AG04449 (cell line): Measurements from ENCODE around the gene ALKBH4.

Experiments used
- CTCF ChIA-PET: fragments of 350-600 bp; formaldehyde crosslinking; extraction: SDS; loops from one replicate; lab custom pipeline; 2021; ENCODE audit warnings: antibody characterized with exemption; lab: Yijun Ruan, JAX
- POLR2A ChIA-PET: fragments of 400-600, 350-600 bp; formaldehyde crosslinking; extraction: SDS; loops from one replicate; lab custom pipeline; 2020; ENCODE audit warnings: antibody characterized with exemption, inconsistent platforms; lab: Yijun Ruan, JAX
- DNase-seq: peaks from one replicate; pipeline ENCODE4 v3.0.0-alpha.2; 2010; ENCODE audit warnings: low read depth, low spot score
- H3K4me3 ChIP-seq: 2 replicates; pipeline ENCODE4 v1.5.1; 2011; ENCODE audit warnings: low read depth, mild to moderate bottlenecking, control low read depth, low read length
- TF ChIP-seq, protein P1 (sequence below): IDR thresholded peaks from one replicate; pipeline ENCODE4 v1.5.1; 2011; ENCODE audit warnings: mild to moderate bottlenecking, moderate library complexity, low read length, control low read depth, inconsistent platforms; ENCODE audit not compliant: insufficient read depth; ENCODE audit errors: missing control alignments

The ALKBH4 gene

DNA sequence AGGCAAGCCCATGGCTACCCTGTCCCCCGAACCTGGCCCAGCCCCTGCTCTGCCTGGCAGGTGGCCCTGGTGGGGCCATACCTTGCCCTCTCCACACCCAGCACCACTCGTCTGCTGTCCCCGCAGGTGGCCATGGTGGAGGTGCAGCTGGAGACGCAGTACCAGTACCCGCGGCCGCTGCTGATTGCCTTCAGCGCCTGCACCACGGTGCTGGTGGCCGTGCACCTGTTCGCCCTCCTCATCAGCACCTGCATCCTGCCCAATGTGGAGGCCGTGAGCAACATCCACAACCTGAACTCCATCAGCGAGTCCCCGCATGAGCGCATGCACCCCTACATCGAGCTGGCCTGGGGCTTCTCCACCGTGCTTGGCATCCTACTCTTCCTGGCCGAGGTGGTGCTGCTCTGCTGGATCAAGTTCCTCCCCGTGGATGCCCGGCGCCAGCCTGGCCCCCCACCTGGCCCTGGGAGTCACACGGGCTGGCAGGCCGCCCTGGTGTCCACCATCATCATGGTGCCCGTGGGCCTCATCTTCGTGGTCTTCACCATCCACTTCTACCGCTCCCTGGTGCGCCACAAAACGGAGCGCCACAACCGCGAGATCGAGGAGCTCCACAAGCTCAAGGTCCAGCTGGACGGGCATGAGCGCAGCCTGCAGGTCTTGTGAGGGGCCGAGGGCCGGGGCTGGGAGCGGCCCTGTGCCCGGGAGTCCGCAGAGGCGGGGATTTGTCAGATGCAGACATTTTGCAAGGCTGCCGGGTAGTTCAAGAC is 18.1 kb downstream of the ALKBH4 start:
- ChIA-PET POLR2A (no interaction called here), CTCF (no interaction called here)
- TF ChIP-seq, protein P1, sequence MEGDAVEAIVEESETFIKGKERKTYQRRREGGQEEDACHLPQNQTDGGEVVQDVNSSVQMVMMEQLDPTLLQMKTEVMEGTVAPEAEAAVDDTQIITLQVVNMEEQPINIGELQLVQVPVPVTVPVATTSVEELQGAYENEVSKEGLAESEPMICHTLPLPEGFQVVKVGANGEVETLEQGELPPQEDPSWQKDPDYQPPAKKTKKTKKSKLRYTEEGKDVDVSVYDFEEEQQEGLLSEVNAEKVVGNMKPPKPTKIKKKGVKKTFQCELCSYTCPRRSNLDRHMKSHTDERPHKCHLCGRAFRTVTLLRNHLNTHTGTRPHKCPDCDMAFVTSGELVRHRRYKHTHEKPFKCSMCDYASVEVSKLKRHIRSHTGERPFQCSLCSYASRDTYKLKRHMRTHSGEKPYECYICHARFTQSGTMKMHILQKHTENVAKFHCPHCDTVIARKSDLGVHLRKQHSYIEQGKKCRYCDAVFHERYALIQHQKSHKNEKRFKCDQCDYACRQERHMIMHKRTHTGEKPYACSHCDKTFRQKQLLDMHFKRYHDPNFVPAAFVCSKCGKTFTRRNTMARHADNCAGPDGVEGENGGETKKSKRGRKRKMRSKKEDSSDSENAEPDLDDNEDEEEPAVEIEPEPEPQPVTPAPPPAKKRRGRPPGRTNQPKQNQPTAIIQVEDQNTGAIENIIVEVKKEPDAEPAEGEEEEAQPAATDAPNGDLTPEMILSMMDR = no peak
- no peak overlapping the region for H3K4me3 ChIP-seq
- no peak for DNase-seq

DNA sequence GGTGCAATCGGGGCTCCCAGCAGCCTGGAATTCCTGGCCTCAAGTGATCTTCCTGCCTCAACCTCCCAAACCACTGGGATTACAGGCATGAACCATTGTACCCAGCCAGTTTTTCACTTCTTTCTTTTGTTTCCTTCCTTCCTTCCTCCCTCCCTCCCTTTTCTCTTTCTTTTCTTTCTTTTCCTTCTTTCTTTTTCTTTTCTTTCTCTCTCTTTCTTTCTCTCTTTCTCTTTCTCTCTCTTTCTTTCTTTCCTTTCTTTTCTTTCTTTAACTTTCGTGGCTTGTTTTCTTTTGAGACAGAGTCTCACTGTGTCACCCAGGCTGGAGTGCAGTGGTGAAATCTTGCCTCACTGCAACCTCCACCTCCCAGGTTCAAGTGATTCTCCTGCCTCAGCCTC is 19.0 kb downstream of the ALKBH4 start:
- no peak overlapping the region for H3K4me3 ChIP-seq
- ChIA-PET CTCF (interaction anchor here (1.8 kb wide), 1 partner anchor 22 kb away, joined by 7 read pairs; no protein-coding TSS in a partner anchor), POLR2A (no interaction called here)
- DNase-seq = no peak
- TF ChIP-seq, protein P1 = no peak

DNA sequence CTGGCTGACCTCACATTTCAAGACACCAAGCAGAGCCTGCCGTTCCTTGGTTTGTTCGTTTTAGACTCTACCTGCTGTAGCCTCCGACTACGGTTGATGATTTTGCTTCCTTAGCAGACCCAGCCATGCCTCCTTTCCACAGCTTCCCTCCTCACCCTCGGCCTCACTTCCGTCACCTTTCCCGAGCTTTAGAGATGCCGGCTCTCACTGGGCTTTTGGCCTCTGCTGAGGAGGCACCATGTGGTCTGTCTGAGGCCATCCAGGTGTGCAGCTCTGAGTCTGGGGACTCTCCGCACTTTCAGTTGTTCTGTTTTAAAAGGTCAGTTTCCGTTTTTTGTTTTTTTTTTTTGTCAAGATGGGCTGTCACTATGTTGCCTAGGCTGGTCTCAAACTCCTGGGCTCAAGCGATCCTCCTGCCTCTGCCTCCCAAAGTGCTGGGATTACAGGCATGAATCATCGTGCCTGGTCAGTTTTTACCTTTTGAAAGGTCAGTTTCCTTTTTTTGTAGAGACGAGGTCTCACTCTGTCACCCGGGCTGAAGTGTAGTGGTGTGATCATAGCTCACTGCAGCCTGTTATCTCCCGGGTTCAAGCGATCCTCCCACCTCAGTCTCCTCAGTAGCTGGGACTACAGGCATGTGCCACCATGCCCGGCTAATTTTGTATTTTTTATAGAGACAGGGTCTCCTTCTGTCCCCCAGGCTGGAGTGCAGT is 19.5 kb downstream of the ALKBH4 start:
- no peak overlapping the region for H3K4me3 ChIP-seq
- TF ChIP-seq, protein P1 = no peak
- DNase-seq = no peak
- CTCF ChIA-PET = interaction anchor here (1.8 kb wide), 1 partner anchor 22 kb away, joined by 7 read pairs; no protein-coding TSS in a partner anchor
- POLR2A ChIA-PET = no interaction called here

DNA sequence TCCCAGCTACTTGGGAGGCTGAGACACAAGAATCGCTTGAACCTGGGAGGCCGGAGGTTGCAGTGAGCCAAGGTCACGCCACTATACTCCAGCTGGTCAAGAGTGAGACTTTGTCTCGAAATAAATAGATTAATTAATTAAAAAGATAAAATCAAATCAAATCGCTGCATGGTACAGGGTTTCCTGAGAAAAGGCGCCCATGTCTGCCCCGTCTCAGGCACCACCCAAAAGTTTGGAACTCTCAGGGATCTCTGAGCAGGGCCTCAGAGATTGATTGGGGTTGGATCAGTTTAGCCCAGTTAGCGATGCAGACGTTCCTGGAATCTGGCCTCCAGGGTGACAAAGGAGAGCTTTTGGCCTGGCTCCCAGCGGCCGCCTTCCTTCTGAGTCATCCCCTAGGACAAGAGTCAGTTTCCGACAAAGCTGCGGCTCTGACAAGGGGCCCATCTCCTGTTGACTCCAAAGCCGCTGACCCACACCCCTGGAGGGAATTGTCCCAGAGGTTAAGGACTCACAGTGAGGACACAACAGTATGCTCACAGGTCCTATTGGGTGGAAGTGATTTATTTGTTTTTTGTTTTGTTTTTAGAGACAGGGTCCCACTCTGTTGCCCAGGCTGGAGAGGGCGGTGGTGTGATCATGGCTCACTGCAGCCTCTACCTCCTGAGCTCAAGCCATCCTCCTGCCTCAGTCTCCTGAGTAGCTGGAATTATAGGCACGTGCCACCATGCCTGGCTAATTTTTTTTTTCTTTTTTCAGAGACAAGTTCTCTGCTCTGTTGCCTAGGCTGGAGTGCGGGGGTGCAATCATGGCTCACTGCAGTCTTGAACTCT is 24.5 kb downstream of the ALKBH4 start:
- H3K4me3 ChIP-seq = no peak overlapping the region
- TF ChIP-seq, protein P1 = no peak
- DNase-seq = no peak
- POLR2A ChIA-PET = no interaction called here
- CTCF ChIA-PET = interaction anchor here (0.7 to 2.3 kb wide), 3 partner anchors 12 to 27 kb away, joined by 3 to 6 read pairs (median 6); partner anchors contain the start of gene ALKBH4

DNA sequence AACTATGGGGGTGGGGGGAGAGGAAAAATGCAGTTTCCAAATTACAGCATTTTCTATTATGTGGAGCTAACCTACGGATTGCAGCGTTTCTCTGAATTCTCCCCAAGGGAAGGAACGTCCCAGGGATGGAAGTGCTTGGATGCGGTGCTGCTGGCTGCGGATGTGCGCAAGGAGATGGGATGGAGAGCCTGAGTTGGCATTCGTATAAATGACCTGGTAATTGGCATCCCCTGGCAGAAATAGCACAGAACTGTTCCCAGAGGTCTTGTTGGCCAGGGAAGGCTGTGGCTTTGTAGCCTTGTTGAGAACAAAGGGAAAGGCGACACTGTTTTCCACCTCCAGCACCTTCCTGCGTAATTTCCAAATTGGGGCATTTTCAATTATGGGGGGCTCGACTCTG is 28.5 kb downstream of the ALKBH4 start:
- no peak overlapping the region for H3K4me3 ChIP-seq
- DNase-seq = no peak
- ChIA-PET POLR2A (no interaction called here), CTCF (no interaction called here)
- TF ChIP-seq, protein P1 = no peak
